NCI-H524 (cell line): ENCODE data around the gene TSPO.
"Not testable (repeated sequence)": the region's sequence is repeated elsewhere in the genome, so short reads cannot be mapped to it uniquely, and the experiment has no call there.

Experiments used
- DNase-seq, 2 experiments: peaks; one replicate each; lab custom pipeline; 2025; lab: John Stamatoyannopoulos, UW

Gene TSPO

DNA sequence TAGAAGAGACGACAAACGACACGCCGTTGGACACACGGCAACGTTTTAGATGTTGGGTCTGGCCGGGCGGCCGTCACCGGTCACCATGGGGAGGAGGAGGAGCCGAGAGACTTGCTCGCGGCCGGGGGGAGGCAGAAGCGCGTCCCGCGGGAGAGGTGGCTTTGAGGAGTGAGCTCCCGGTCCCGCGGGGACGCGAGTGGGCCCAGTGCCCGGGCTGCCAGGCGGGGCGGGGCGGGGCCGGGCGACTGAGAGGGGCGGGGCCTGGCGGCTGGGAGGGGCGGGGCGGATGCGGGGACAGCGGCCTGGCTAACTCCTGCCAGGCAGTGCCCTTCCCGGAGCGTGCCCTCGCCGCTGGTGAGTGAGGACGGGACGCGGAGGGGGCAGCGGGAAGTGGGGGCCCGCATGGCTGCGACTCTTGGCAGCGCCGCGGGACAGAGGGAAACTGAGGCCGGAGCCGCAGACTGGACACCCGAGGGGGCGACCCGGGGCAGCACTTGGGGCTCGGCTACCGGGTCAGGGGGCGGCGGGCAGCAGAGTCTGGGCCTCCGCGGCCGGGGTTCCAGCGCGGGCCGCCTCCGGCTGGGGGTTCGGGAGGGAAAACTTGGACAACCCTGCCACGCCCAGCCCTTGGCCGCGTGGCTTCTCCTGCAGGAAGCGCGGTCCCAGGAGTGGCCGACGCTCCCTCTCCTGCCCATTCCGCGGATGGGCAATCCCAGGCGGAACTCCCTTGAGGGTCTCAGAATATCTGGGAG lies at the start of gene TSPO:
TSS of gene TSPO (plus strand) at position 309 of the 752 bp plus-strand sequence. CDS start 7,680 bp downstream, outside the sequence.
- peak in 1 of 2 experiments; percentile 25 for DNase-seq

DNA sequence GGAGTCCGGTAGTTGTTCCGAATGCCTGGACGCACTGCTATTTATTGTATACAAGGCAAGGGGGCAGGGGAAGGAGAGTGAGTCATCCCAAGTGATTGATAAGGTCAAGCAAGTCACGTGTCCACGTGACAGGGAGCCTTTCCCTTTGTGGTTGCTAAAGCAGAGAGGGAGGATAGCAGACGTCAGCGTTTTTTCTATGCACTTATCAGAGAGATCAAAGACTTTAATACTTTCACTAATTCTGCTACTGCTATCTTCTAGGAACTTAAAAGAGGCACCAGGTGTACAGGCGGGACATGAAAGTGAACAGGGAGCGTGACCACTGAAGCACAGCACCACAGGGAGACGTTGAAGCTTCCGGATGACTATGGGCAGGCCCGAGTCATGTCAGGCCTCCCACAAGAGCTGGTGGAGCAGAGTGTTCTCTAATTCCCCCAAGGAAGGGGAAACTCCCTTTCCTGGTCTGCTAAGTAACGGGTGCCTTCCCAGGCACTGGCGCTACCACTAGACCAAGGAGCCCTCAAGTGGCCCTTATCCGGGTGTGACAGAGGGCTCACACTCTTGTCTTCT lies 47.2 kb upstream of the TSPO start:
- peak in 1 of 2 experiments; percentile 23 for DNase-seq

DNA sequence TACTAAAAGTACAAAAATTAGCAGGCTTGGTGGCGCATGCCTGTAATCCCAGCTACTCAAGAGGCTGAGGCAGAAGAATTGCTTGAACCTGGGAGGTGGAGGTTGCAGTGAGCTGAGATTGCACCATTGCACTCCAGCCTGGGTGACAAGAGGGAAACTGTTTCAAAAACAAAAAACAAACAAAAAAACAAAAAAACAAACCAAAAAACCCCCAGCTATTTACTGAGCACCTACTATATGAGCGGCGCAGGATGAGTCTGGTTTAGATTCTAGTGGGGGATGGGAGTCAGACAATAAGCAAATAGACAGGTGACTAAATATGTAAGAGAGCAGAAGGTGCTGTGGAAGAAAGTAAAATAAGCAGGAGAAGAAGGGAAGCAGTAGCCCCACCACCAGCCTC lies 46.4 kb upstream of the TSPO start:
- DNase-seq = not testable (repeated sequence)

DNA sequence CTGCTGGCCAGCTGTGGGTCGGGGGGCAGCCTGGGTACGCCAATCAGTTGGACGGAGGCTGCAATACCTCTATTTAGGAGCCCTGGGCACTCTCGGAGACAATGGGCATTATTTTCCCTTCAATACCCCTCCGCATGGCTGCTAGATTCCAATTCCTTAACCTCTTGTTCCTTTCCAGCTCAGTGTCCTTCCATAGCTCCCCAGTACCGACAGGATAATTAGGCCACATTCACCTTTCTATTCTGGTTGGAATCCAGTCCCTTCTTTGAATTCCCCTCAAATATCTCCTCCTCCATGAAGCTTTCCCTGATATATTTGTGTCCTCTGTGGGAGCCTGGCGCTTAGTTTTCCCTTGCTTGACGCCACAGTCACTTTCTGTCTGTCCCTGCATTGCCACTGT lies 45.1 kb upstream of the TSPO start:
- no peak for DNase-seq

DNA sequence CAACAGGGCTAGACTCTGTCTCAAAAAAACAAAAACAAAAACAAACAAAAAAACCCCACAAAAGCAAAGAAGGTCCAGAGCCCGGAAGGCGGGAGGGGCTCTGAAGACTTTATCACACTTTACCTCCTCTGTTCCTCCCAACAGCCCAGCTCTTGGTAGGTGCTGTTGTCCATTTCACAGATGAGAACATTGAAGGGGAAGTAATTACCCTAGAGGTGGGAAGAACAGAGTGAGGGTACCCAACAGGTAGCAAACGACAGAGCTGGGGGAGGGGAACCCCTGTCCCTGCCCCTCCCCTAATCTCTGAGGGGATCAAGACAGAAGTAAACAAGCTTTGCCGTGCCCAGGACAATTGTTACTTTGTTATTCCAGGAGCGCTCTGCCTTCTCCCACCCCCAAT lies 41.8 kb upstream of the TSPO start:
- DNase-seq = no peak

DNA sequence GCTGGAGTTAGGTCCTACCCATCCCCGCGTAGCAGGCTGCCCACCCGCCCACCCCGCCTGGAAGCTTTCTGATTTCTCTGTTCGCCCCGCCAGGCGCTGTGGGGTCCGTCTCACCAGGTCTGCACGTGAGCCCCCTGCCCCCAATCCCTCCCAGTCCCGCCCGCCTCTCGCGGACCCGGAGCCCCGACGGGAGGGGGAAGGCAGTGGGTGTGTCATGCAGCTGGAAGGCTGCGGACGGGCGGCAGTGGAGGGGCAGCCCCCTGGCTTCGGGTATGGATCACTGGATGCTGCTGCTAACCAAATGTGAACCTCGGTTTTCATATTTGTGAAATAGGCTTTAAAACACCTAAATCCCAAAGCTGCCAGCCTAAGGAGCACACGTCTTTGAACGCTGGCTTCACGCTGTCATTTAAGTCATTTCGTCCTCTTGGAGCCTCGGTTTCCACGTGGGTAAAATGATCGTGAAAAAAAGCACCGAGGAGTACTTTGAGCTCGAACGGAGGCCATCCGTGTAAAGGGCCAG lies 41.4 kb upstream of the TSPO start:
- DNase-seq = no peak

DNA sequence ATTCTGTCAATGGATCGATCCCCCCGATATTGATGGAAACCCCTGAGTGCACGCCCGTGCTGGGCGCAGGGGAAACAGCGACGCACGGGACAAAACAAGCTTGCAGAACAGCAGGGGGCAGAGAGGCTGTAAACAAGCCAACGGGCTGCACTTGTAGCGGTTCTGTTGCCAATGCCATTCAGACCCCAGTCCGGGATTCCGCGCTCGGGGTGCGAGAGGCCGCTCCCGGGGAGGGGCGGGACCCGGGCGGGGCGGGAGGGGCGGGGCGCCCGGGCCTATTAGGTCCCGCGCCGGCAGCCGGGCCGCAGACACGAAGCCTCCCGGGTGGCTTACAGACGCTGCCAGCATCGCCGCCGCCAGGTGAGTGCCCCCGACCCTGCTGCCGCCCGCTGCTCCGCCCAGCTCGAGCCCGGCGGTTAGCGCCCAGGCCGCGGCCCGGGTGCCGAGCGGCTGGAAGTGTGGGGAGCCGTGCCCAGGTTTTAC lies 40.9 kb upstream of the TSPO start, which contains the start of gene BIK:
TSS of gene BIK (plus strand) at position 307 of the 483 bp plus-strand sequence. CDS start 13,273 bp downstream, outside the sequence.
- DNase-seq = peak in 1 of 2 experiments; percentile 67

DNA sequence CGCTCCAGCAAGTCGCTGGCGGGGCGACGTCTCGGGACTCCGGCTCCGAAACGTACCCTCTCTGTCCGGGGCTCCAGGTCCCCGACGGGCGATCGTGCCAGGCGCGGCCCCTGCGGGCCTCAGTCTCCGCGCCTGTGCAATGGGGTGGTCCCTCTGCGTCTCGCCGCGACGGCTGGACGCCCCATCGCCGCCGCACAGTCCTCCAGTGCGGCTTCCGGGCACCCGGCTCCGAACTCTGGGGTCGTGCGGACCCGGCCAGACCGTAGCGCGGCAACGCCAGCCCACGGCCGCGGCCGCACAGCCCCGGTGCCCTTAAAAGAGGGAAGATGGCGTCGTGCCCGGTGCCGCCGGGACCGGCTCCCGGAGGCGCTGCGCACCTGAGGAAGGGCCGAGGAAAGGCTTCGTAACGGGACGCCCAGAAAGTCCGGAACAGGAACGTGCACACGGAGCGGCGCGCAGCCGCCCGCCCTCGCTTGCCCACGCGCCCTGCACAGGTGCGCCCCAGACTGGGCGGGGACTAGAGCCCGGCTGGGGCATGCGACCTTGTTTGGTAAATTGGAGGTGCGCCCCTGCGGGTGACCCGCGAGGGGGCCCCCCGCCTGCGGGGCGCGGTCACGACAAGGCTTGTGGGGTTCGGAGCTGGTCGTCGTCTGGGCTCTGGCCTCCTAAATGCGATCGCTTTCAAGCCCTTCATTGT lies 40.3 kb upstream of the TSPO start:
- no peak for DNase-seq

DNA sequence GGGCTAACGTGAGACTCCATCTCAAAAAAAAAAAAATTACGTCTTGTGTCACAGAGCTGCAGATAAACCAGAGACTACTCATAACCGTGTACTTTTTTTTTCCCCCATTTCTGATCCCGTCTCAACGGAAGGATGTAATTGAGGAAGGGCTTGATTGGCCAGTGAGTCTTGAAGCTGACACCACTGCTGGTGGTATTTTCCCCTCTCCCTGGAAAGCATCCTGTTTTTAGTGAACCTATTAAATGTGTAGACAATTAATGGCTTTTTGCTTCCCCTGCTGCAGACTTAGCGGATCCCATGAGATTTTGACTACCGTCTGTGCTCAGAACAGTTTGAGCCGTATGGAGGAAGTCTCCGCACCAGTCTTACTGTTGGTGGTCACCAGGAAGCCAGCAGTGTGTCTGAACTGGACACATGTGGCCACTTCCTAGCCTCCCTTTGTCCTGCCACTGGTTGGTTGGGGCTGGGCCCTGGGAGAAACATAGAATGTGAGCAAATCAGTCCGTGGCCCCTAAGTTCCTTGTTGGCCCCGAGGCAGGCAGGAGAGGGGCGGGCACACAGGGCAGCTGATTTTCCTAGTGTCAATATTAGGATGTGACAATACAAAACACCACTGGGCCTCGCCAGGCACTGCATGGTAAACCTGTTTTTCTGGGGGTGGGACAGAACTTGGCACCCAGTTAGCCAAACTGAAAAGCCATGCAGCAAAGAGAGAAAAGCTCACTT lies 37.7 kb upstream of the TSPO start:
- DNase-seq = no peak

DNA sequence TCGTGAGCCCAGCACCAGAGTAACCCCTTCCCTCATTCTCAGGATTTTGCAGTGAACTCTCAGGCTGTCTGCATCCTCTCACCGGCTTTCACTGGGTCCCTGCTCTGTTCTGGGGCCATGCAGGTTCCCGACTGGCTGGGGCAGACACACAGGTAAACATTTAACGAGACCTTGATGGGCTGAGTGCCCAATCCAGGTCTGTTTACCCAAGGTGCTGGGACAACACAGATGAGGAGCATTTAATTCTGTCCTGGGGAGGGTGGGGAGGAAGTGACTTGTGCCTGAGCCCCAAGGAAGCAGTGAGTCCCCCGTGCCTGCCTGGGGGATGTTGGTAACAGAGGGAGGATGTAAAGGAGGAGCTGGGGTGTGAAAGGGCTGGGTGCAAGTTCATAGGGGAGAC lies 36.4 kb upstream of the TSPO start:
- DNase-seq = no peak

DNA sequence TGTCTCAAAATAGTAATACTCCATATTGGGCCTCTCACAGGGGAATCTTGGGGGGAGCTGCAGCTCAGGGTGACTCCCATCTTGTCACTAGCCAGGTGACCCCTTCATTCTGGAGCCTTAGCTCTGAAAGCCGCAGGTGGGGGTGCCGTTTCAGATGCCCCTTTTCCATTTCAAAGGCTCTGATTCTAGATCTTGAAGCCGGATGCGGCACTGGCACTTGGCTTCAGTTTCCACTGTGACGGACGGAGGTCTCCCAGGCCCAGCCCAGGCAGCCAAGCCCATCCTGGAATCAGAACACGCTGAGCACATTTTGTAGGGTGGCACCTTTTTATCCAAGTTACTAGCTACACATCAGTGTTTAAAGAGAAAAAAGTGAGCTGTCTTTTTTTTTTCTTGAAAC lies 34.4 kb upstream of the TSPO start:
- no peak for DNase-seq

DNA sequence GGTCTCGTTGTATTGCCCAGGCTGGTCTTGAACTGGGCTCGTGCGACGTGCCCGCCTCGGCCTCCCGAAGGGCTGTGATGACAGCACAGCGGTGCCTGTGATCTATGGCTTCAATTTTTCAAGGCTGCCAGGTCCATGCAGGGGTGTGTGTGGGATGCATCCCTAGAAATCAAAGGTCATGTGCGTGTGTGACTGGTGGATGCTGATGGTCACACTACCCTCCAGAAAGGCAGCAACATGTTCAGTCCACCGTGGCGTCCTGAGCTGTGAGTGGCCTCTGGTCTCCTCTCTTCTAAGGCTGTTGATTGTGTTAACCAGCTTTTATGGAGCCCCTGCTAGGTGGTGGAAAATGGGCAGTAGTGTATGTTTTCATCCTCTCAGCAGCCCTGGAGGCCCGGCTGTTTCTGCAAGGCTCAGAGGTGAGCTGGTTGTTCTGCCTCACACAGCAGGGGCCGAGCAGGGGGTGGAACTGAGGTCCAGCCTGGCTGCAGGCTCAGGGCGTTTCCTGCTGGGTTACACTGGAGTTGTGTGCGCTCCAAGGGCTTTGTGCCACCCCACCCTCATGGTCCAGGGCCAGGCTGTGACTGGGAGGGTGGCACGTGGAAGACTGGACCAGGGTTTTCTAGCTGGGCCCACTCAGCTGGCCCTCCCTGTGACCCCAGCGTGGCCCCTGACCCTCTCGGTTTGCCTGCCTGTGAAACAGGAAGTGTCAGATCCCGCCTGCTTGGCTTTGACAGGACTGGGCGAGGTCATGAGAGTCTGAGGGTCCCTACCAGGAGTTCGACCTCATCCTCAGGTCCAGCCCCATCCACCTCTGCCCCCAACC lies 33.1 kb upstream of the TSPO start:
- DNase-seq = no peak

DNA sequence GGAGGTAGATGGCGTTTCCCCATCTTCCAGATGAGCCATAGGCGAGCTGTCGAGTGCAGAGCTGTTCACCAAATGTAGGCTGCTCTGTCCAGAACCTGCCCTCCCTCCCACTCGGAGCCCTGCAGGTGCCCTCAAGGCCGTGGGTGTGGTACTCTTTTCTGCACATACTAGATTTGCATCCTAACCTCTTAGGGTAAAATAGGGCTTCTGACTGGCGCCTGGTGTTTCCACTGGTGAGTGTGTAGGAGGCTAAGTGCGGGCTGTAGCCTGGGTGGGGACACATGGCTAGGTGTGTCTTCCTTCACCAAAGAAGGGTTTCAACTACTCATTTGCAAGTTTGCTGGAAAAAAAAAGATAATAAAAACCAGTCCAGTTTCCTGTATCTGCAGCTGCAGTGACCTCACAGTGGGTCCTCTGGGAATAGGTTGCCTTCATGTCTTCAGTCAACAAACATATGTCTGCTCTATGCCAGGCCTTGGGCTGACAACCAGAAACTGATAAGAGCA lies 32.4 kb upstream of the TSPO start:
- DNase-seq = no peak

DNA sequence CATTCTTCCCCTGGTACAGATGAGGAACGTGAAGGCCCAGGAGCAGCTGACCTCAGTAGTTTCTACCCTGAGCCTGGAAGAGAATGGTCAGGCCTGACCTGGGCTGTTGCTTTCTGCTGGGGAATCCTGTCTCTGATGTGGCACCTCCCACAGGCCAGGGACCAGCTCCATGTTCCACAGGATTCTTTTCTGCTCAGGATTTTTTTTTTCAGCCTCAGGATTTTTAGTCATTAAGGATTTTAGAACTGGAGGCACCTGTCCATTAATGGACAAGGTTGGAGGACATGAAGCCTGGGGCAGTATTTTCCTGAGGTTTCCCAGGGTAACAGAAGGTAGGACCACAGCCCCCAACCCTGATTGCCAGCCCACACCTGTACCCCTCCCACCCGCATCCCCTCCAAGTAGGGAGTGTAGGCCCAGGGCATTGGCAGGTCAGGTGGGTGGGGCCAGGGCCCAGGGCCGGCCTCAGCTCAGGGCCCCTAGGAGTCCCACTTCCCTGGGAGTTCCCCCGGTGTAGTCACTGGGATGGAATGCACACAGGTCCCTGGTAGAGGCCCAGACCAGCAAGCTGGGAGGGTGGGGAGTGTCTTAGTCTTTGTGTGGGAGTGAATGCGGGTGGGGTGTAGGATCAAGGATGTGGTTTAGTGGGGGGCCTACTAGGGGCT lies 24.7 kb upstream of the TSPO start:
- DNase-seq = no peak

DNA sequence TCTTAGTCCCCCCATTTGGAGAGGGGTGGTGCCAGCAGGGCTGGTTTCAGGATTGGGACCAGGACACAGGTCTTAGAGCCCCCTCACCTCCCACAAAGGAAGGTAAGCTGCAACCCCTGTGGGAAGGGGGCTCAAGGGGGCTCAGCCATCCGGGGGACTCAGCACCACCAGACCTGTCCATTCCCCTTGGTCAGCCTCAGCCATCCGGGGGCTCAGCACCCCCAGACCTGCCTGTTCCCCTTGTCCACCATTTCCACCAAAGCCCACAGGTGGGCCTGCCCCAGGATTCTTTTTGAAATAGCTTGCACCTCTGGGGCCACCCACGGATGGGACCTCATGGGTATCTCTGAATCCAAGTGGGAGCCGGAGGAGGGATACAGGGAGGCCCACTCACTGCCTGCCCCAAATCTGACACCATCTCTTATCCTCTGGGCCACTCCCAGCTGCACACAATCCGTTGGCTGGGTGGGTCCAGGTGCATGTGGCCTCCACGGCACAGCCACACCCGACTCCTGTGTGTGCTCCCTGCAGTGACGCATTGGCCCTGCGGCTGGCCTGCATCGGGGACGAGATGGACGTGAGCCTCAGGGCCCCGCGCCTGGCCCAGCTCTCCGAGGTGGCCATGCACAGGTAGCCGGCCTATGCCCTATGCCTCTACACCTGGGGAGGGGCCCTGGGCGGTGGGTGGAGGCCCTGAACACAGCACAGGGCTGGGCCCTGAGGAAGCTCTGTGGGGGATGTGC lies 24.0 kb upstream of the TSPO start:
- DNase-seq = no peak

DNA sequence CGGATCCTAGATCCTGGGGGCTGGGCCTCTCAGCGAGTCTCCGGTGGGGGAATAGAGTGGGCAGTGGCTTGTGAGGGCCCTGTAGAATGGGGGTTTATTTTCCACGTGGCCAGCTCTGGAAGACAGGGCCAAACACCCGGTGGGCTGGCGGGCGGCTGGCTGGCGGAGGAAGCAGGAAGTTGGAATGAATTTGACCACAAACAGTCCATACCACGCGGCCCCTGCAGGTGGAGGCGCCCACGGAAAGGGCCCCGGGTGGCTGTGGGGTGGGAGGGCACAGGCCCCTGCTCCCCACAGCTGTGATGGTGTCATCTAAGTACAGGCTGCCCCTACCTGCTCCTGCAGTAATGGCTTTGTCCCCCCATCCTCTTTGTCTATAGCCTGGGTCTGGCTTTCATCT lies 23.2 kb upstream of the TSPO start:
- no peak for DNase-seq

DNA sequence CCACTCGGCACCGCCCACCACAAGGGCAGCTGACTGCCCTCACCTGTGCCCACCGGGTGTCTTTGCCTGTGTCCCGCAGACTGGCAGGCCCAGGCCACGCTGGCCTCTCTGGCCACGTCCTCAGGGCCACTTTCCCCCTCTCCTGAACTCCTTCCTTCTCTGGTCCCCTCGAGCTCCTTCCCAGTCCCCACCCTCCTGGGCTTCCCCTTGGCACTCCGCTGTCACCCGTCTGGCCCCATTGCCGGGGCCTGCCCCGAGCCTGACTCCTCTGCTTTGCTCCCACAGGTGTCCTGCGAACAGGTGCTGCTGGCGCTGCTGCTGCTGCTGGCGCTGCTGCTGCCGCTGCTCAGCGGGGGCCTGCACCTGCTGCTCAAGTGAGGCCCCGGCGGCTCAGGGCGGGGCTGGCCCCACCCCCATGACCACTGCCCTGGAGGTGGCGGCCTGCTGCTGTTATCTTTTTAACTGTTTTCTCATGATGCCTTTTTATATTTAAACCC lies 22.4 kb upstream of the TSPO start:
- no peak for DNase-seq

DNA sequence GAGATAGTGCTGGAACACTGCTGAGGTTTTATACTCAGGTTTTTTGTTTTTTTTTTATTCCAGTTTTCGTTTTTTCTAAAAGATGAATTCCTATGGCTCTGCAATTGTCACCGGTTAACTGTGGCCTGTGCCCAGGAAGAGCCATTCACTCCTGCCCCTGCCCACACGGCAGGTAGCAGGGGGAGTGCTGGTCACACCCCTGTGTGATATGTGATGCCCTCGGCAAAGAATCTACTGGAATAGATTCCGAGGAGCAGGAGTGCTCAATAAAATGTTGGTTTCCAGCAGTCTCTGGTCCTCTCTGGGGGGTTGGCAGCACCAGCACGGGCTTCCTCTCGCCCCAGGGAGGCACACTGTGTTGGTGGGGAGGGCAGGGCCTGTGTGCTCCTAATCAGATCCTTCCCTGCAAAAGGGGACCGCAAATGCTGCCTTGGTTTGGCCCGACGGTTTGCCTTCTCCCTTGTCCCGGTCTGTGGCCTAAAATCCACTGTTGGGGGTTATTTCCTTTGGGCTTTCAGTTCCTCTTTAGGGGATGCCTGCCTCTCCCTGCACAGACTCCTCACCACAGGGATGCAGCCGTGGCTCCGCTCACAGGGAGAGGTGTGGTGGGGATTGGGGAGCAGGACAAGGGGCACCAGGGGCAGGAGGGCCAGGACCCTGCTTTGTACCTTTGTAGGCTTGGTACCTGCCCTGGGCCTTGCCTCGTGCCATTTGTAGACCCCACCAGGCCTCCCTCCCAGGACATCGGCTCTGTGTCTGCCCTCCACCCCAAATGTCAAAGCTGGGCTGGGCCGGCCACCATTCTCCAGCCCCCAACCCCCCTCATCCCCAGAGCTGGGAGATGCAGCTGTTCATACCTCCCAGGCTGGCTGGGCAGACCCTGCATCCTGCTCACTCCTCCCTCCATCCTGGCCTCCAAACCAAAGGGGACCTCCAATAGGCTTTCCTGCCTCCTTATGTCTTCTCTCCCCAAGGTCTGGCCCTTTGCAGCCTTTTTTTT lies 21.6 kb upstream of the TSPO start:
- no peak for DNase-seq
